ENCODE results near the gene MARCHF9.
A peak's percentile ranks its signal among the peaks of the same experiment; 100 is the strongest.

The MARCHF9 gene

DNA sequence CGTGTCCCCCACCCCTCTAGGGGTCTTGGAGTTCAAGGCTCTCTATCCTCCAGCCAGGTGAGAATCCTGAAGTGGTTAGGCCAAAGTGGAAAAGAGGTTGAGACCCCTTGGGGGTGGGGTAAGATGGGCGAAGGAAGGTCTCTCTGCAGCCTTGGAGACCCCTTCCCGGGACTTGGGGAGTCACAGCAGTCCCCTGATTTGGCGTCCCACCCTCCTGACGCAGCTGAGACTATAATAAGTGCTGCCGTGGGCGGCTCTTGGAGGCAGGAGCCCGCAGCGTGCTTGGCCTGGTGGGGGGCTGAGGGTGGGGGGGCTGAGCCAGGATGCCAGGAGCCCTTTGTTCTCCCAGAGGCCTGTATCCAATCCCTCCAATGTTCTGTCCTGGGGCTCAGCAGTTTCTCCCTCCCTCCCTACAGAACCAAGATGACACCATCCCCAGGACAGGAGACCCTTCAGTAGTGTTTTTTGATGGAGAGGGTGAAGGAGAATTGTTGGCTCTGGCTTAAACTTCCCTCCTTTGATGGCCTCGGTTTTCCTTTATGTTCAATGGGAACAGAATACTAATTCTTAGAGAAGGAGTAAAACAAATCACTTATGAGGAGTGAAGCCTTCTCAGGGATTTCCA lies 14.9 kb upstream of the MARCHF9 start:
- peaks cover 16% of the 10 kb centered on the region for H3K36me3 Mint-ChIP-seq (ENCODE audit: low read depth)
- no peak overlapping the region for H3K27ac Mint-ChIP-seq

DNA sequence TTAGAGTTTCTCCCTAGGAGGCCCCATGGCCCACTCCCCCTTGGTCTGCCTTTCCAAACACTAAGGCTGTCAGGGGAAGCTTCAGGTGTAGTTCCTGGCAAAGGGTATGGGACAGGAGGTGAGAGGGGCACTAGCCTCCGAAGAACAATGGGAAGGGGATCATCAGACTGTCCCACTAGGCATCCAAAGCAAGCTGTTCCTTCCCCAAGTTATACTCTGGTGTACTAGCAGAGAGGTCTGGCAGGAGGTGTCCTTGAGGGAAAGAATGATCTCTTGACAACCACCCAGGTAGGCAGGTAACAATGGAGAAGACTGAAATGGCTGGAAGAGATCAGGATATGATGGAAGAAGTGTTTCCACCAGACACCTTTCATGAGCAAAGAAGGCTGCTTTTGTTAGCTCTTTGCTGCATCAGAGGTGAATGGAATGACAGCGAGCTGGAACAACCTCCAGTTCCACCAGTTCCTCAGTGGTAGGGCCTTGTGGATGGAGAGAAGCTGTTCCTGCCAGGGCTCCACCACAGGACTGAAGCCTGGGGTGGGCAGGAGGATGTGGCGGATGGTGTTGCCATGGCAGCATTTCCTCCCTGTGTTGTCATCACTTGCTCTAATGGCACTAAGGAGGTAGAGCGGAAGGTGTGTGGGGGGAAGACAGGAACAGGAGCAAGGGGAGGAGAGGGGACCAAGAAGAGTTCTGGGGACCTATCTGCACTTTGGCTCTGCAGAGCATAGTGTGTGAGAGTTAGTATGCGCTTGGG lies 14.1 kb upstream of the MARCHF9 start:
- H3K27ac Mint-ChIP-seq: peak overlapping the region; percentile 92
- H3K4me1 Mint-ChIP-seq (ENCODE audit: low read depth): peaks cover 63% of the 10 kb centered on the region
- H3K36me3 Mint-ChIP-seq (ENCODE audit: low read depth): peaks cover 18% of the 10 kb centered on the region
- no peaks in the 10 kb centered on the region for H3K9me3 Mint-ChIP-seq
- no peaks in the 10 kb centered on the region for H3K27me3 Mint-ChIP-seq
- H3K4me3 Mint-ChIP-seq: peak overlapping the region; percentile 95

More for the DNA sequence above, 14.9 kb upstream of the MARCHF9 start:
- H3K9me3 Mint-ChIP-seq: no peaks in the 10 kb centered on the region
- peak overlapping the region; percentile 64 for H3K4me3 Mint-ChIP-seq
- peaks cover 56% of the 10 kb centered on the region for H3K4me1 Mint-ChIP-seq (ENCODE audit: low read depth)
- no peaks in the 10 kb centered on the region for H3K27me3 Mint-ChIP-seq

DNA sequence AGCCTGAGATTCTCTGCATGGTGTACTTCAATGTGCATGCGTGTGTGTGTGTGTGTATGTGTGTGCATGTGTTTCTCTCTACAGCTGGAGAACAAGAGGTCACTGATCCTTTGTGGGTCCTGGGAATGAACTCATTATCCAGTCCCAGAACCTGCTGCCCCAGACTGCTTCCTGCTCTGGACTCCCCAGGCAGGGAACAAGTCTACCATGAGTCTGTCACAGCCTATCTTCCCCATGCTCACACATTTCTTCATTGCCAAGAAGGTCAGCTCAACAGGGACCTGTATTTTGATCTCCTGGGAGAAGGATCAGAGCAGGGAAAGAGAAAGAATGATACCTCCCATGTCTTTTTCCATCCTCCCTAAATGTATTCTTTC lies 13.5 kb upstream of the MARCHF9 start:
- H3K4me3 Mint-ChIP-seq: peak overlapping the region; percentile 95
- H3K9me3 Mint-ChIP-seq: no peaks in the 10 kb centered on the region
- peaks cover 66% of the 10 kb centered on the region for H3K4me1 Mint-ChIP-seq (ENCODE audit: low read depth)
- H3K36me3 Mint-ChIP-seq (ENCODE audit: low read depth): peaks cover 20% of the 10 kb centered on the region
- H3K27me3 Mint-ChIP-seq: no peaks in the 10 kb centered on the region
- peak overlapping the region; percentile 92 for H3K27ac Mint-ChIP-seq

DNA sequence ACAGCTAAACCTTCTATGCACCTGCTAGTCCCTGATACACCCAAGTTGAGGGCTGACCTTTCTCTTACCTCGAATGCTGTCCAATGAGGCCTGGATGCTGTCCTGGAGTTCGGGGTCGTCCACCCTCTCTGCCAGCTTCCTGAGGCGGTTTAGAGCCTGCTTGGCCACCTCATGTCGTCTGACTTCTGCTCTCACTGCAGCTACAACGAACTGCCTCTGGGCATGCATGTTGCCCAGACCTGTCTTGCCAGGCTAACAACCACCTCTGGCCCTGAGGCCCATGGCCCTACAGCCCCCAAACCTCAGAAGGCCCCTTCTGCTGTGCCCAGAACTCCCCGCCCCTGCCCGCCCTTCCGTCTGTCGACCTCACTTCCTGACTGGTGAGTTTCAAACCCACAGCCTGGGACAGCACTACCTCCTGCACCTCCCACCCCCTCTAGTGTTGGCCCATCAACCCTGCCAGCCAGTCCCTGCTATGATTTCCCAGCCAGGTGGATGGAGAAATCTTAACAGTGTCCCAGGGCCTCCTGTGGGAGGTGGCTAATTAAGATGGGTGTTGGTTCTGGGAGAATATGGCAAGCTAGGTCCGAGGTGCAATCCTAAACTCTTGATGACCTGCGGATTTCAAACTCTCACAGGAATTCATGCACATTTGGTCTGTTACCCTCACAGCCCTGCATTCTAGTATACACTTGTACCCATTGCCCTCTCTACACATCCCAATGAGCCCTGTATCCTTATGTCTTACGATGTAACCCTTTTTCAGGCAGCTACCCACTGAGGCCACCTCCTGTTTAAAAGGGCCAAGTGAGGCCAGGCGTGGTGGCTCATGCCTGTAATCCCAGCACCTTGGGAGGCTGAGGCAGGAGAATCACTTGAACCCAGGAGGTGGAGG lies 12.8 kb upstream of the MARCHF9 start:
- Mint-ChIP-seq H3K4me1 (ENCODE audit: low read depth) (peaks cover 63% of the 10 kb centered on the region), H3K27me3 (no peaks in the 10 kb centered on the region), H3K4me3 (peak overlapping the region; percentile 95), H3K27ac (peak overlapping the region; percentile 92), H3K36me3 (ENCODE audit: low read depth) (peaks cover 21% of the 10 kb centered on the region), H3K9me3 (no peaks in the 10 kb centered on the region)

DNA sequence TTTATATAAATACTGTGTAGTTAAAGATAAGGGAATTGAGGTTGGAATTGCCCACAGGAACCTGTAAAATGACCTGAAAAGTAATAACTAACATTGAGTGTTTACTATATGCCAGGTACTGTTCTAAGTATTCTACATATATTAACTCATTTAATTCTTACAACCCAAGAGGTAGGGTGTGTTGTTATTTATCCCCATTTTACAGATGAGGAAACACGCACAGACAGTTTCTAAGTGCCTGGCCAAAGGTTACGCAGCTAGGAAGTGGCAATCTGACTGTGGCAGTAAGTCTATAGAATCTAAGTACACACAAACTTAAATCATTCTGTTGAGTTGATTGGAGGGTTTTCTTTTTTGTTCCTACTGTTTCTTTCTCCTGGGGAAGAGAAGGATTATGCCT lies 11.1 kb upstream of the MARCHF9 start:
- H3K27me3 Mint-ChIP-seq: no peaks in the 10 kb centered on the region
- peak overlapping the region; percentile 90 for H3K4me3 Mint-ChIP-seq
- H3K4me1 Mint-ChIP-seq (ENCODE audit: low read depth): peaks cover 66% of the 10 kb centered on the region
- peaks cover 34% of the 10 kb centered on the region for H3K36me3 Mint-ChIP-seq (ENCODE audit: low read depth)
- H3K9me3 Mint-ChIP-seq: no peaks in the 10 kb centered on the region
- peak overlapping the region; percentile 92 for H3K27ac Mint-ChIP-seq

DNA sequence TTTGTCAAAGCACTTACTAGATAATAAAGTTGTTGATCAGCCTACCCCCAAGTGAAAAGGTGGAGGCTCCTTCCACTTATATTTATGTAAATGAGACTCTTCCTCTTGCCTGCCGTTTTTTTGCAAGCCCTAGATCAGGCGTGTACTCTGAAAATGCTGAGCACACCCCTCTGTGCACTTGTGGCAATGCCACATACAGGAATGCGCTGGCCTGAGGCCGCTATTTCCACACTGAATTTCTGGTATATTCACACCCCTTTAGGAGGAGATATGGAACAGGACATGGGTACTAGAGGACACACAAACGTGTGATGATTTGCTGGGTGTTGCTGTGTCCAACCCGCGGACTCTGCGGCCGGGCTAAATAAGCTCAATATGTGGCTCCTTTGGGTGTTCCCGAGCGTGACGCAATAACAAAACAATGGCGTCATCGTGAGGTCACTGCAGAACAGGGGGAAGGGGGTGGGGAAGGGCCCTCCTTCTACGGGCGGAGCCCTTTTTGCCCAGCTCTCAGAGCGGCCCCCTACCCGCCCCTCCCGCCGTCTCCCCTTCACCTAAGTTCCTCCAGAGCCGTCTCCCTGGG lies 10.6 kb upstream of the MARCHF9 start:
- Mint-ChIP-seq H3K27ac (peak overlapping the region; percentile 92), H3K9me3 (no peaks in the 10 kb centered on the region), H3K4me3 (peak overlapping the region; percentile 90), H3K4me1 (ENCODE audit: low read depth) (peaks cover 66% of the 10 kb centered on the region), H3K36me3 (ENCODE audit: low read depth) (peaks cover 36% of the 10 kb centered on the region), H3K27me3 (no peaks in the 10 kb centered on the region)

DNA sequence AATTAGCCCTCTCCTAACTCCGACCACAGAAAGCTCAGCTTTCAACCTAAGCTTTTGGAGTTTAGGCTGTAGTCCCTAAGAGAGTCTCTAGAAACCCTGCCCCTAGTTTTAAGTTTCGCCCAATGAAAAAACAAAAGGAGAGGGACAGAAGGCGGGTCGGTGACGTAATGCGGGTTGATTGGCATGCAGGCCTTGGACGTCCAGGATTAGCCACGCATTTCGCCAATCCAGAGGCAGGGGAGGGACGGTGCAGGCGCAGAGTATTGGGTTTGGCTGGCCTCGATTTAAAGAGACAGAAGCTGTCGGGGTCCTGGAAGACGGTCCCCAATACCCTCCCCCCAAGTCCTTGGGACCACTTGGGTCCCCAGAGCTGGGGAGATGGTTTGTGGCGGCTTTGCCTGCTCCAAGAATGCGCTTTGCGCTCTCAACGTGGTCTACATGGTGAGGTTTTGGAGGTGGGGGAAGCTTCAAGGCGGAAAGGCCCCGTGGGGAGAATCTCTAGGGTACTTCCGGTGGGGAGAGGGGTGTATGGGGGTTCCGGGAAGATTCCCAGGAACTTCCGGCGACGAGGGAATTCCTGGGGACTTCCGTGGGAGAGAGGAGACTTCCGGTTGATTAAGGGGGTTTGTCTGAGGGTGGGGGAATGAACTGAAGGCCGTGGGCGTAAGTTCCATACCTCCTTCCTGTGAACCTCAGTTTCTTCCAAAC lies 10.0 kb upstream of the MARCHF9 start, which contains the start of gene TSPAN31:
TSPAN31 (plus strand) TSS at position 263 of the 708 bp plus-strand sequence; CDS start at position 379, 116 bp downstream.
- Mint-ChIP-seq H3K9me3 (no peaks in the 10 kb centered on the region), H3K27me3 (no peaks in the 10 kb centered on the region), H3K27ac (peak within 1 kb of the TSS; percentile 92), H3K36me3 (ENCODE audit: low read depth) (peaks cover 37% of the 10 kb centered on the region), H3K4me1 (ENCODE audit: low read depth) (peaks cover 62% of the 10 kb centered on the region), H3K4me3 (peak within 1 kb of the TSS; percentile 90)

DNA sequence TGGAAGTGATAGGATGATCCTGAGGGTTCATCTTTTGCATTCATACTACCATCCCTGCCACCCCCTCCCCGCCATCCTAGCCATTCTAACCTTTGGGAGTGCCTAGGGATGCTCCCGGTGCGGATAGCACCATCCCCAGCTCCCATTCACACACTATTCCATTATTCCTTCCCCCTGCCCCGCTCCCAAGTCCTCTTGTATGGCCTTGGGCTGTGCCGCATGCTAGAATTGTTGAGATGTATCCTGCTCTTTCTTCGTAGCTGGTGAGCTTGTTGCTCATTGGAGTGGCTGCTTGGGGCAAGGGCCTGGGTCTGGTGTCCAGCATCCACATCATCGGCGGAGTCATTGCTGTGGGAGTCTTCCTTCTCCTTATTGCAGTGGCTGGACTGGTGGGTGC lies 9.4 kb upstream of the MARCHF9 start:
- H3K27me3 Mint-ChIP-seq: no peaks in the 10 kb centered on the region
- H3K27ac Mint-ChIP-seq: peak overlapping the region; percentile 92
- H3K36me3 Mint-ChIP-seq (ENCODE audit: low read depth): peaks cover 42% of the 10 kb centered on the region
- no peaks in the 10 kb centered on the region for H3K9me3 Mint-ChIP-seq
- peak overlapping the region; percentile 90 for H3K4me3 Mint-ChIP-seq
- peaks cover 61% of the 10 kb centered on the region for H3K4me1 Mint-ChIP-seq (ENCODE audit: low read depth)

DNA sequence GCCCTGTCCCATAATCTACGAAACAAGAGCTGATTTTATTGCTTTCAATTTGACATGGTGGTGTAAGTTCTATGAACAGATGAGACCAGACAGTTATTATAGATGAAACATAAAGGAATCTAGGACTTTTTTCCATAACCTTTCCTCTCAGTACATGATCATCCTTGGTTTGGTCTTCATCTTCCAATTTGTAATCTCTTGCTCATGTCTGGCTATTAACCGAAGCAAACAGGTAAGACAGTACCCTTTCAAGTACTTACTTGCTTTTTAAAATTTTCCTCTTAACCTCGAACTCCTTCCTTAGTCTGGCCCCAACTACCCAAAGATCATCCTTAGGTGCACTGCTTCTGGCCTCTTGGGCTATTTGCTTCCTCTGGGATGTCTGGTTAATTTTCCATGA lies 8.9 kb upstream of the MARCHF9 start:
- H3K4me3 Mint-ChIP-seq: peak overlapping the region; percentile 90
- H3K36me3 Mint-ChIP-seq (ENCODE audit: low read depth): peaks cover 48% of the 10 kb centered on the region
- H3K27ac Mint-ChIP-seq: peak overlapping the region; percentile 92
- H3K9me3 Mint-ChIP-seq: no peaks in the 10 kb centered on the region
- H3K4me1 Mint-ChIP-seq (ENCODE audit: low read depth): peaks cover 61% of the 10 kb centered on the region
- H3K27me3 Mint-ChIP-seq: no peaks in the 10 kb centered on the region

DNA sequence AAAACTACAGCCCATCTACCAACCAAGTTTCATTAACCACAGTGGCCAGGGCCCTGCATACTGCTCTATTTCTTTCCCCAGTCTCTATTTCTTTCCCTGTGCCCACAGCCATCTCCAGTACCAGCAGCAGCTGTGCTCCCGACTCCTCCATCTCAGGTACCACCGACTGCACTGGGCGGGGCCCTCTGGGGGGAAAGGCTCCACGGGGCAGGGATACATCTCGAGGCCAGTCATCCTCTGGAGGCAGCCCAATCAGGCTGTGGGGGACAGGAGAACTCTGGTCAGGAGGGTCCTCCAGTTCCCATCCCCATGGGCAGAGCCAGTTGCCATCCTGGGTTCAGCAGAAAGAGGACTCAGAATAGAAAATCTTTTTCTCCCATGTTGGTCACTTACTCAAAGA lies 5.8 kb upstream of the MARCHF9 start:
- H3K4me3 Mint-ChIP-seq: no peak overlapping the region
- H3K27ac Mint-ChIP-seq: peak overlapping the region; percentile 28
- H3K4me1 Mint-ChIP-seq (ENCODE audit: low read depth): peaks cover 72% of the 10 kb centered on the region
- no peaks in the 10 kb centered on the region for H3K27me3 Mint-ChIP-seq
- no peaks in the 10 kb centered on the region for H3K9me3 Mint-ChIP-seq
- peaks cover 58% of the 10 kb centered on the region for H3K36me3 Mint-ChIP-seq (ENCODE audit: low read depth)

DNA sequence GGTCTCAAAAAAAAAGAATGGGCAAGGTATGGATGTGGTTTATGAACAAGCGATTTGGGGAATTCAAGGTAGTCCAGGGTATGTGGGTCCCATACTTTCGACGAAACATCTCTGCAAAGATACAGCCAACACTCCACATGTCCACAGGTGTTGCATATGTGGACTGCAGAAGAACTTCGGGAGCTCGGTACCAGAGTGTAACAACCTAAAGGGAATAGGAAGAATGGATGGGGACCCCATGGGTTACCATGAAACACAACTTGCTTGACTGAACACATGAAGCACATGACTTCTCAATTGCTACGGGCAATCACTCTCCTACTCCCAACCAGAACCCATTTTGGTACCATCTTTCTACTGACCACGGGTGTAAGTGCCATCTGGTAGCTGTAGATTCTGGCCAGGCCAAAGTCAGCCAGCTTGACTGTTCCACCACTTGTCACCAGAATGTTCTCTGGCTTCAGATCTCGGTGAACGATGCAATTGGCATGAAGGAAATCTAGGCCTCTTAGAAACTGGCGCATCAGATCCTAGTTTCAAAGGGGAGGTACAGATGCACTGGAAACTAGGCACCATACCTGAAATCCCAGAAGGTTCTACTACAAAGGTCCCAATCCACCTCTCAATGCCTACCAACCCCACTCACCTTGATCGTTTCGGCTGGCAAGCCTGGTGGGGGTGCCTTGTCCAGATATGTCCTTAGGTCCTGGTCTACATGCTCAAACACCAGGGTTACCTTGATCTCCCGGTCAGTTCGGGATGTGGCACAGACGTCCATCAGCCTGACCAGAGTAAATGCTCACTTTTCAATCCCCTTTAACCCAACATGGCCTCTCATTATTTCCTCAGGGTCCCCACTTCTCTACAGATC lies 4.1 kb upstream of the MARCHF9 start:
- H3K4me1 Mint-ChIP-seq (ENCODE audit: low read depth): peaks cover 62% of the 10 kb centered on the region
- H3K27me3 Mint-ChIP-seq: no peaks in the 10 kb centered on the region
- H3K27ac Mint-ChIP-seq: peak overlapping the region; percentile 97
- H3K4me3 Mint-ChIP-seq: peak overlapping the region; percentile 96
- peaks cover 54% of the 10 kb centered on the region for H3K36me3 Mint-ChIP-seq (ENCODE audit: low read depth)
- no peaks in the 10 kb centered on the region for H3K9me3 Mint-ChIP-seq

DNA sequence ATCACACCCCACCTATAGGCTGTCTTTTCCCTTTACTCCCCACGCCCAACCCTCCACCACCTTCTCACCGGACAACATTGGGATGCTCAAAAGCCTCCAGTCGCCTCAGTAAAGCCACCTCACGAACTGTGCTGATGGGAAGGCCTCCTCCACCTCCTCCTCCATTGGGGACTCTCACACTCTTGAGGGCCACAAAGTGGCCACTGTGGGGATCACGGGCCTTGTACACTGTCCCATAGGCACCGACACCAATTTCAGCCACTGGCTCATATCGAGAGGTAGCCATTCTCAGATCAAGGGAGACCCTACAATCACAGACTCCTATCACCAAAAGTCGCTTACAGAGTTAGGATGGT lies 3.5 kb upstream of the MARCHF9 start:
- Mint-ChIP-seq H3K4me3 (peak overlapping the region; percentile 96), H3K27ac (peak overlapping the region; percentile 97), H3K4me1 (ENCODE audit: low read depth) (peaks cover 60% of the 10 kb centered on the region), H3K36me3 (ENCODE audit: low read depth) (peaks cover 50% of the 10 kb centered on the region), H3K9me3 (no peaks in the 10 kb centered on the region), H3K27me3 (no peaks in the 10 kb centered on the region)

DNA sequence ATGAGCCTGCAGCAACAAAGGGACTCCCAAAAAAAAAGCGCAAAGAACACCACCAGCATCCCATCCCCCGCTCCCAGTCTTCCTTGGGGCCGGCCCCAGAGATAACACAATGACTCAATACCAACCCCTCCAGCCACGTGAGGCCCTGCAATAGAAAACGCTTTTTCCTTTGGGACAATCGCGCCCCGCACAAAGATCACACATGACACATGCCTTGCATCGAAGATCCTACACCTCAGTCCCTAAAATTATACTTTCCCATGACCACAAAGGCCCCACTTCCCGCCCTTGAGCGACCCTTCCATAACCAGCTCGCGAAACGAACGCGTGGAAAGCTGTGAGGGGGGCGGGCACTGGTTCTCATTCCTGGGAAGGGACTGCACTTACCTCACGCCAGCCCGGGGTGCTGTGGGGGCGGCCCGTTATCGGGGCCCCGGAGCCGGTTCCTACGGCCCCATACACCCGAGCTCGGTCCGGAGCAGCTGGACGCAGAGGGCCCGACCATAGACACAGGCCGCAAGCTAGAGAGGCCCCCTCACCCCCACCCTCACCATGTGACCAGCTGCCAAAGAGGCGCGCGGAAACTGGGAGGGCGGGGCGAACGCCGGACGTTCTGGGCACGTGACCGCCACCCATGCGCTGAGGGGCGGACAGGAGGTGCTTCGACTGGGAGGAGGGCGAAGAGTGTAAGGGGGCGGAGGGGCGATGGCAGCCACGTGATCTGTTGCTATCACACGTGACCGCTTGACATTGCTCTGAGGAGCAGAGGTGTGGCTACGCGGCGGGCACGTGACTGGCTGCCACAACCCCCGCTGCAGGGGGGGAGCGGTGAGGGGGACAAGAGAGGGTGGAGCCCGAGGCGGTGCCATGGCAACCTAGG lies 2.9 kb upstream of the MARCHF9 start, which contains the start of gene CDK4:
CDK4 (minus strand) TSS at position 523 of the 880 bp plus-strand sequence. CDS start 593 bp downstream, outside the sequence.
- no peaks in the 10 kb centered on the region for H3K9me3 Mint-ChIP-seq
- H3K36me3 Mint-ChIP-seq (ENCODE audit: low read depth): peaks cover 44% of the 10 kb centered on the region
- H3K4me1 Mint-ChIP-seq (ENCODE audit: low read depth): peaks cover 63% of the 10 kb centered on the region
- H3K4me3 Mint-ChIP-seq: peak within 1 kb of the TSS; percentile 96
- peak within 1 kb of the TSS; percentile 97 for H3K27ac Mint-ChIP-seq
- H3K27me3 Mint-ChIP-seq: no peaks in the 10 kb centered on the region

Measured in stimulated activated naive CD8-positive, alpha-beta T cell treated with anti-CD3 and anti-CD28 coated beads, Interleukin-15, Interleukin-2, amounts not matched to agents 100 ng/mL and 50 ng/mL, for 24 hours (primary cell).